ENCODE results near the gene LAMA2. TPM values are rescaled to one million over a fixed set of nuclear protein-coding genes. Genes with fewer than 3 reads are reported as not detected.

LAMA2 gene
- total RNA-seq, 2 donors from 2014 or later, result 3.6 to 7.5 TPM

DNA sequence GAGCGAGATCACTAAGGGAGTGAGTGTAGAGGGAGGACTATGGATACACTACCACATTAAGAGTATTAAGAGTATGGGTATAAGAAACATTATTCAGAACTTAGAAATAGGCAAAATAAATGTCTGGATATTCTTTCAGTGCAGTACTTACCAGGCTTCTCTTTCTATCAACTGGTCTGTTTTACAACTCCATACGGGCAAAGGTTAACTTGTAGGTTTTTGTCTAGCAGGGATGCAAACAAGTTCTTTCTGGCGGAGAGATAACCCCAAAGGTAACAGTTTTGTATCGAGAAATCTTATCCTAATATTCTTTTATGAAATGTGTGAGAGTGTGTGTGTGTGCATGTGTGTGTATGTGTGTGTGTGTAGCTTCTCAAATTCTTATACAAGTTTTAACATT, 640.9 kb downstream of the LAMA2 start:
- Histone ChIP-seq H3K9me3 (no peaks in the 10 kb centered on the region), H3K4me1 (no peaks in the 10 kb centered on the region), H3K36me3 (no peaks in the 10 kb centered on the region), H3K4me3 (no peak overlapping the region), H3K9ac (ENCODE audit: low read depth in 2 of 2, low read length in 2 of 2) (no peak overlapping the region), H3K27ac (no peak overlapping the region), H3K27me3 (no peaks in the 10 kb centered on the region)
- TF ChIP-seq, protein P1, sequence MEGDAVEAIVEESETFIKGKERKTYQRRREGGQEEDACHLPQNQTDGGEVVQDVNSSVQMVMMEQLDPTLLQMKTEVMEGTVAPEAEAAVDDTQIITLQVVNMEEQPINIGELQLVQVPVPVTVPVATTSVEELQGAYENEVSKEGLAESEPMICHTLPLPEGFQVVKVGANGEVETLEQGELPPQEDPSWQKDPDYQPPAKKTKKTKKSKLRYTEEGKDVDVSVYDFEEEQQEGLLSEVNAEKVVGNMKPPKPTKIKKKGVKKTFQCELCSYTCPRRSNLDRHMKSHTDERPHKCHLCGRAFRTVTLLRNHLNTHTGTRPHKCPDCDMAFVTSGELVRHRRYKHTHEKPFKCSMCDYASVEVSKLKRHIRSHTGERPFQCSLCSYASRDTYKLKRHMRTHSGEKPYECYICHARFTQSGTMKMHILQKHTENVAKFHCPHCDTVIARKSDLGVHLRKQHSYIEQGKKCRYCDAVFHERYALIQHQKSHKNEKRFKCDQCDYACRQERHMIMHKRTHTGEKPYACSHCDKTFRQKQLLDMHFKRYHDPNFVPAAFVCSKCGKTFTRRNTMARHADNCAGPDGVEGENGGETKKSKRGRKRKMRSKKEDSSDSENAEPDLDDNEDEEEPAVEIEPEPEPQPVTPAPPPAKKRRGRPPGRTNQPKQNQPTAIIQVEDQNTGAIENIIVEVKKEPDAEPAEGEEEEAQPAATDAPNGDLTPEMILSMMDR (IDR thresholded peaks at IDR 0.05), result no peak
- DNase-seq, result no peak
- intact Hi-C loops (cut with DNase I), result no loop called here

DNA sequence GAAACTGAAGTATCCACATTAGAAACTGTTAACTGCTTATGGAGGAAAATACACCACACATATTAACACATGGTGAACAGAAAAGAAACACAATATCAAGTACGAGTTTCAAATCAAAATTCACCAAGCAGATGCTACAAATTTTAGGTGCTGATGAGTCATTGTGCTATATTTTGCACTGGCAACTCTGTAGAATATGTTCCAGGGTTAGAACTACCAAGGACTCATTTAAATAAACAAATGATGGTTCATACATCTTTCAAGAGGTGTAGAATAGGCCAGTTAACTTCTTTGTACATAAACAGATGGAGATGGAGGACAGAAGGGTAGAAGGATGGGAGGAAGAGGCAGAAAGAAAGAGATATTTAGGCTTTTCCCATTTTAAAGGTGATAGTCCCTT, 642.1 kb downstream of the LAMA2 start:
- TF ChIP-seq, protein P1 (IDR thresholded peaks at IDR 0.05), result no peak
- H3K27me3 ChIP-seq, result no peaks in the 10 kb centered on the region
- no peak for DNase-seq
- no peaks in the 10 kb centered on the region for H3K4me1 ChIP-seq
- no peak overlapping the region for H3K4me3 ChIP-seq
- no peaks in the 10 kb centered on the region for H3K9me3 ChIP-seq
- no peaks in the 10 kb centered on the region for H3K36me3 ChIP-seq
- no peak overlapping the region for H3K9ac ChIP-seq (ENCODE audit: low read depth in 2 of 2, low read length in 2 of 2)
- no peak overlapping the region for H3K27ac ChIP-seq
- intact Hi-C loops (cut with DNase I), result no loop called here

DNA sequence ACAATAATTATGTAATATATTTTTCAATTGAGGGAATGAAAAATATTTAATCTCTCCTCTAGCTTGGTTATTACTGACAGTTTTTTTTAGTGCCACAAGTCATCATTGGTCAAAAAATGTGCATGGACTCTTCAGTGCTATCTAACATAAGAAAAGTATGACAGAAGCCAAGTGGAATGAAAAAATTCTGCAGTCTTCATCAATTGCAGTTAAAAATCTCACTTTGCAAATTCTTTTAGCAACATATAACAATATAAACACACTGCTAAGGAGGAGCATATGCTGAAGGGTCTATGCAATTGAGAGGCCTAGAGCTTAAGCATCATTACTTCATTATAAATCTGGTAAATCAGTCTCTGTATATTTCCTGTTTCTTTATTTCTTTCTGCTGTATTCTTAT, 652.0 kb downstream of the LAMA2 start:
- Histone ChIP-seq H3K27ac (no peak overlapping the region), H3K27me3 (no peaks in the 10 kb centered on the region), H3K9ac (ENCODE audit: low read depth in 2 of 2, low read length in 2 of 2) (no peak overlapping the region), H3K36me3 (no peaks in the 10 kb centered on the region), H3K4me3 (no peak overlapping the region), H3K4me1 (no peaks in the 10 kb centered on the region), H3K9me3 (no peaks in the 10 kb centered on the region)
- DNase-seq, result no peak
- TF ChIP-seq, protein P1 (IDR thresholded peaks at IDR 0.05), result no peak
- intact Hi-C loops (cut with DNase I), result no loop called here

DNA sequence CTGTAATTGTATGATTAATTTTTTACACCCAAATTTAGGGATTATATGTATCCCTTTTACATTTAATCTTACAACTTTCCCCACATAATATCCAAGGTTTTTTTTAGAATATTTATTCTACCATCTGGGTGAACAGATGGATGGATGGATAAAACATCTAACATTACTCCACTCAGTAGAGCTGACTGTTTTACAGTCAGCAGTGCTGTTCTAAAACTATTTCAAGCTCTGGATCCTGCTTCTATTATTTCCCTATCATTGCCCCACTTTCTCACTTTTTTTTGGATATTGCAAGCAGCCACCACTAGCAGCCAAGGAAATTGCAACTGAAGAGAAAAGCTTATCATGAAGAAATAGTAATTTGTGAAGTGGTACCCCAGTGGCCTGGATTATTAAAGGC, 653.3 kb downstream of the LAMA2 start:
- no peak overlapping the region for H3K9ac ChIP-seq (ENCODE audit: low read depth in 2 of 2, low read length in 2 of 2)
- intact Hi-C loops (cut with DNase I), result no loop called here
- TF ChIP-seq, protein P1 (IDR thresholded peaks at IDR 0.05), result no peak

DNA sequence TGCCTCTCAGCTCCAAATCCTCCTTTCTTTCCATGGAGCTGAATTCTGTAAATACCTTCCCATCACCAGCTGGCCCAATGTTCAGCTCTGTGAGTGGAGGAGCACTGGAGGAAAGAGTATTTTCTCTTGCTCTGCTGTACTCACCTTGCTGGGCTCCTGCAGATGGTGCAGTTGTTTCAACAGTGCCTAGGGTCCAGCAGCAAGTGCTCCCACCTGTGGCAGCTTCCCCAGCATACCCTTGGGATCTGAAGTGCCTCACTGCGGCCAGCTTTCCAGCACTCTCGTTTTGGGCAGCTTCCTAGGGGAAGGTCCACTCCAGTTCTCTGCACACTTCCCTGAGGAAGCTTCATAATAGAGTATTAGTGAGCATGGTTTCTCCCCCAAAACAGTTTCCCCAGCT, 656.1 kb downstream of the LAMA2 start:
- no peak overlapping the region for H3K9ac ChIP-seq (ENCODE audit: low read depth in 2 of 2, low read length in 2 of 2)
- no peak overlapping the region for H3K4me3 ChIP-seq
- no peak overlapping the region for H3K27ac ChIP-seq
- H3K27me3 ChIP-seq, result no peaks in the 10 kb centered on the region
- H3K4me1 ChIP-seq, result no peaks in the 10 kb centered on the region
- intact Hi-C loops (cut with DNase I), result no loop called here
- TF ChIP-seq, protein P1 (IDR thresholded peaks at IDR 0.05), result no peak
- no peak for DNase-seq
- H3K9me3 ChIP-seq, result no peaks in the 10 kb centered on the region
- no peaks in the 10 kb centered on the region for H3K36me3 ChIP-seq

More for the DNA sequence above, 653.3 kb downstream of the LAMA2 start:
- H3K27me3 ChIP-seq, result no peaks in the 10 kb centered on the region
- H3K4me3 ChIP-seq, result no peak overlapping the region
- no peaks in the 10 kb centered on the region for H3K4me1 ChIP-seq
- no peaks in the 10 kb centered on the region for H3K36me3 ChIP-seq
- DNase-seq, result no peak
- no peaks in the 10 kb centered on the region for H3K9me3 ChIP-seq
- H3K27ac ChIP-seq, result no peak overlapping the region

DNA sequence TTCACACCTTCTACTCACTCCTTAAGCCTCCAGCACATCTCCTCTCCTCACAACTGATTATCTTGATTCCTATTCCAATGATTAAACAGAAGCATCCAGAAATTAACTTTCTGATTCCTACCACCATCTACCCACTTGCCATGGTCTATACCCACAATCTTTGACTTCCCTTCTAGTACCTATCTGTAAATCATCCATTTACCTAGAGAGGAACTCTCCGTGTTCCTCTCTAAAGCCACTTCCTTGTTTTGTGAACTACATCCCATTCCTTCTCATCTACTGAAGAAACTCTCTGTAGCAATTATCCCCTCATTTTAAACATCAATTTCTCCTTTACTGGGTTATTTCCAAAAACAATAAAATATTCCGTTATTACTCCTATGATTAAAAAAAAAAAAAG, 659.8 kb downstream of the LAMA2 start:
- Histone ChIP-seq H3K4me3 (no peak overlapping the region), H3K9me3 (no peaks in the 10 kb centered on the region), H3K9ac (ENCODE audit: low read depth in 2 of 2, low read length in 2 of 2) (no peak overlapping the region), H3K27ac (no peak overlapping the region), H3K4me1 (no peaks in the 10 kb centered on the region), H3K36me3 (no peaks in the 10 kb centered on the region), H3K27me3 (no peaks in the 10 kb centered on the region)
- no peak for DNase-seq
- intact Hi-C loops (cut with DNase I), result no loop called here
- TF ChIP-seq, protein P1 (IDR thresholded peaks at IDR 0.05), result no peak

Data from colonic mucosa (tissue), 4 donors.